ENCODE measurements around the gene RAF1.

Gene RAF1

GRCh38 chr3:12590096-12590495 lies 73.8 kb downstream of the RAF1 start:
- Histone ChIP-seq H3K4me3 (ENCODE audit: low read length) (no peak overlapping the region), H3K36me3 (ENCODE audit: insufficient read depth, low read length) (peaks cover 86% of the 10 kb centered on the region), H3K9ac (ENCODE audit: low read depth, low read length) (no peak overlapping the region), H3K27ac (ENCODE audit: low read depth, low read length) (no peak overlapping the region), H3K9me3 (ENCODE audit: insufficient read depth, low read depth, low read length) (no peaks in the 10 kb centered on the region), H3K27me3 (ENCODE audit: insufficient read depth, low read length) (no peaks in the 10 kb centered on the region), H3K4me1 (ENCODE audit: insufficient read depth, low read length) (no peaks in the 10 kb centered on the region)
- WGBS, result 100% methylated on average over 2 of the region's 4 CpGs

GRCh38 chr3:12588039-12589009 lies 75.6 kb downstream of the RAF1 start:
- Histone ChIP-seq H3K4me1 (ENCODE audit: insufficient read depth, low read length) (no peaks in the 10 kb centered on the region), H3K27me3 (ENCODE audit: insufficient read depth, low read length) (no peaks in the 10 kb centered on the region), H3K36me3 (ENCODE audit: insufficient read depth, low read length) (peaks cover 86% of the 10 kb centered on the region), H3K9me3 (ENCODE audit: insufficient read depth, low read depth, low read length) (no peaks in the 10 kb centered on the region), H3K4me3 (ENCODE audit: low read length) (no peak overlapping the region), H3K9ac (ENCODE audit: low read depth, low read length) (no peak overlapping the region), H3K27ac (ENCODE audit: low read depth, low read length) (no peak overlapping the region)
- 95% methylated on average over 5 of the region's 7 CpGs for WGBS

GRCh38 chr3:12586403-12586802 lies 77.5 kb downstream of the RAF1 start:
- Histone ChIP-seq H3K27me3 (ENCODE audit: insufficient read depth, low read length) (no peaks in the 10 kb centered on the region), H3K36me3 (ENCODE audit: insufficient read depth, low read length) (peaks cover 92% of the 10 kb centered on the region), H3K4me3 (ENCODE audit: low read length) (no peak overlapping the region), H3K27ac (ENCODE audit: low read depth, low read length) (no peak overlapping the region), H3K9me3 (ENCODE audit: insufficient read depth, low read depth, low read length) (no peaks in the 10 kb centered on the region), H3K4me1 (ENCODE audit: insufficient read depth, low read length) (no peaks in the 10 kb centered on the region), H3K9ac (ENCODE audit: low read depth, low read length) (no peak overlapping the region)
- 96% methylated on average over 3 of the region's 3 CpGs for WGBS

- Histone ChIP-seq H3K9me3 (ENCODE audit: insufficient read depth, low read depth, low read length) (no peaks in the 10 kb centered on the region), H3K36me3 (ENCODE audit: insufficient read depth, low read length) (peaks cover 92% of the 10 kb centered on the region), H3K4me3 (ENCODE audit: low read length) (no peak overlapping the region), H3K4me1 (ENCODE audit: insufficient read depth, low read length) (no peaks in the 10 kb centered on the region), H3K9ac (ENCODE audit: low read depth, low read length) (no peak overlapping the region), H3K27me3 (ENCODE audit: insufficient read depth, low read length) (no peaks in the 10 kb centered on the region), H3K27ac (ENCODE audit: low read depth, low read length) (peak overlapping the region; percentile 25; the same call in 1 of the 2 replicates)
- 94% methylated on average over 5 of the region's 5 CpGs for WGBS
Measured at GRCh38 chr3:12585970-12586369, 77.9 kb downstream of the RAF1 start.

- Histone ChIP-seq H3K4me1 (ENCODE audit: insufficient read depth, low read length) (no peaks in the 10 kb centered on the region), H3K4me3 (ENCODE audit: low read length) (no peak overlapping the region), H3K36me3 (ENCODE audit: insufficient read depth, low read length) (peaks cover 85% of the 10 kb centered on the region), H3K27ac (ENCODE audit: low read depth, low read length) (no peak overlapping the region), H3K9ac (ENCODE audit: low read depth, low read length) (no peak overlapping the region), H3K27me3 (ENCODE audit: insufficient read depth, low read length) (no peaks in the 10 kb centered on the region), H3K9me3 (ENCODE audit: insufficient read depth, low read depth, low read length) (no peaks in the 10 kb centered on the region)
- 95% methylated on average over 3 of the region's 3 CpGs for WGBS
Measured at GRCh38 chr3:12585181-12585580, 78.7 kb downstream of the RAF1 start.

- Histone ChIP-seq H3K9me3 (ENCODE audit: insufficient read depth, low read depth, low read length) (no peaks in the 10 kb centered on the region), H3K27me3 (ENCODE audit: insufficient read depth, low read length) (no peaks in the 10 kb centered on the region), H3K36me3 (ENCODE audit: insufficient read depth, low read length) (peaks cover 90% of the 10 kb centered on the region), H3K4me1 (ENCODE audit: insufficient read depth, low read length) (no peaks in the 10 kb centered on the region), H3K9ac (ENCODE audit: low read depth, low read length) (no peak overlapping the region), H3K4me3 (ENCODE audit: low read length) (no peak overlapping the region), H3K27ac (ENCODE audit: low read depth, low read length) (no peak overlapping the region)
- 98% methylated on average over 2 of the region's 2 CpGs for WGBS
Measured at GRCh38 chr3:12584083-12584482, 79.8 kb downstream of the RAF1 start.

- Histone ChIP-seq H3K36me3 (ENCODE audit: insufficient read depth, low read length) (peaks cover 86% of the 10 kb centered on the region), H3K9me3 (ENCODE audit: insufficient read depth, low read depth, low read length) (no peaks in the 10 kb centered on the region), H3K4me1 (ENCODE audit: insufficient read depth, low read length) (no peaks in the 10 kb centered on the region), H3K4me3 (ENCODE audit: low read length) (no peak overlapping the region), H3K27me3 (ENCODE audit: insufficient read depth, low read length) (no peaks in the 10 kb centered on the region), H3K9ac (ENCODE audit: low read depth, low read length) (no peak overlapping the region), H3K27ac (ENCODE audit: low read depth, low read length) (no peak overlapping the region)
Measured at GRCh38 chr3:12583280-12583679, 80.6 kb downstream of the RAF1 start.

GRCh38 chr3:12582730-12583129 lies 81.2 kb downstream of the RAF1 start:
- Histone ChIP-seq H3K27ac (ENCODE audit: low read depth, low read length) (no peak overlapping the region), H3K36me3 (ENCODE audit: insufficient read depth, low read length) (peaks cover 85% of the 10 kb centered on the region), H3K9ac (ENCODE audit: low read depth, low read length) (no peak overlapping the region), H3K27me3 (ENCODE audit: insufficient read depth, low read length) (no peaks in the 10 kb centered on the region), H3K9me3 (ENCODE audit: insufficient read depth, low read depth, low read length) (no peaks in the 10 kb centered on the region), H3K4me3 (ENCODE audit: low read length) (no peak overlapping the region), H3K4me1 (ENCODE audit: insufficient read depth, low read length) (no peaks in the 10 kb centered on the region)
- WGBS, result 95% methylated on average over 3 of the region's 4 CpGs

GRCh38 chr3:12579905-12580304 lies 84.0 kb downstream of the RAF1 start:
- H3K4me3 ChIP-seq (ENCODE audit: low read length), result no peak overlapping the region
- H3K27ac ChIP-seq (ENCODE audit: low read depth, low read length), result no peak overlapping the region
- H3K9me3 ChIP-seq (ENCODE audit: insufficient read depth, low read depth, low read length), result no peaks in the 10 kb centered on the region
- no peaks in the 10 kb centered on the region for H3K4me1 ChIP-seq (ENCODE audit: insufficient read depth, low read length)
- WGBS, result 91% methylated on average over 3 of the region's 3 CpGs
- no peaks in the 10 kb centered on the region for H3K27me3 ChIP-seq (ENCODE audit: insufficient read depth, low read length)
- H3K36me3 ChIP-seq (ENCODE audit: insufficient read depth, low read length), result peaks cover 85% of the 10 kb centered on the region
- no peak overlapping the region for H3K9ac ChIP-seq (ENCODE audit: low read depth, low read length)

- Histone ChIP-seq H3K4me1 (ENCODE audit: insufficient read depth, low read length) (no peaks in the 10 kb centered on the region), H3K9me3 (ENCODE audit: insufficient read depth, low read depth, low read length) (no peaks in the 10 kb centered on the region), H3K27ac (ENCODE audit: low read depth, low read length) (no peak overlapping the region), H3K4me3 (ENCODE audit: low read length) (no peak overlapping the region), H3K27me3 (ENCODE audit: insufficient read depth, low read length) (no peaks in the 10 kb centered on the region), H3K9ac (ENCODE audit: low read depth, low read length) (no peak overlapping the region), H3K36me3 (ENCODE audit: insufficient read depth, low read length) (peaks cover 85% of the 10 kb centered on the region)
- 96% methylated on average over 3 of the region's 3 CpGs for WGBS
Measured at GRCh38 chr3:12579456-12579855, 84.5 kb downstream of the RAF1 start.

- H3K36me3 ChIP-seq (ENCODE audit: insufficient read depth, low read length), result peaks cover 85% of the 10 kb centered on the region
- no peaks in the 10 kb centered on the region for H3K4me1 ChIP-seq (ENCODE audit: insufficient read depth, low read length)
- no peaks in the 10 kb centered on the region for H3K9me3 ChIP-seq (ENCODE audit: insufficient read depth, low read depth, low read length)
- H3K9ac ChIP-seq (ENCODE audit: low read depth, low read length), result no peak overlapping the region
- H3K27me3 ChIP-seq (ENCODE audit: insufficient read depth, low read length), result no peaks in the 10 kb centered on the region
- 95% methylated on average over 1 of the region's 2 CpGs for WGBS
- H3K27ac ChIP-seq (ENCODE audit: low read depth, low read length), result no peak overlapping the region
- H3K4me3 ChIP-seq (ENCODE audit: low read length), result no peak overlapping the region
Measured at GRCh38 chr3:12578742-12579141, 85.2 kb downstream of the RAF1 start.
